SK-N-MC (cell line): ENCODE results near the gene ZNF514.

Experiments
- EZH2 ChIP-seq: fragments of 200-600 bp; sonication (generic); IDR thresholded peaks from one replicate; pipeline ENCODE4 v1.6.1; 2017; ENCODE audit warnings: antibody characterized with exemption
- FOXP2 ChIP-seq: optimal IDR thresholded peaks from 2 replicates; pipeline ENCODE3; 2011; ENCODE audit warnings: mild to moderate bottlenecking, moderate library complexity; ENCODE audit not compliant: insufficient read depth; ENCODE audit errors: extremely low read length, control extremely low read depth
- POLR2AphosphoS5 ChIP-seq: IDR thresholded peaks from 2 replicates; pipeline ENCODE4 v1.6.1; 2012; ENCODE audit warnings: mild to moderate bottlenecking, low read depth, low read length, borderline replicate concordance

DNA sequence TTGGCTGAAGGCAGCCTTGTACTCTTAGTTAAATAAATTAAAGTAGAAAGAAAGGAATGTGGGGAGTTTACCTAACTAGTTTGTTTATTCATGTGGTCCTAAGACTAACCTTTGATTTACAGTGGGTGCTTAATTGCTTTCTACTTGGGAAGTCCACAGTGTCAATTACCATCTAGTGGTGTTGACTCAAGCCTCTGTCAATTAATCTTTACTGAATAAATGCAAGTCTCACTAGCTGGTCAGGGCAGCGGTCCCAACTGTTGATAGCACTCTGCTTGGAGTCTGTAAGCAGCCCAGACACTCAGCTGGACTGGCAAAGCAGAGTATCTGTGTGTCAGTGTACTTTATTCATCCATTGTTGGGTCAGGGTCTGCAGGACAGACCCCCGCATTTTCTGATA is 15.8 kb downstream of the ZNF514 start:
- TF ChIP-seq EZH2 (no peak), POLR2AphosphoS5 (no peak), FOXP2 (no peak)
